H54 (cell line): Measurements from ENCODE around the gene VWA2.

Experiments used
- DNase-seq: peaks from one replicate; pipeline ENCODE4 v3.0.0; 2011; ENCODE audit warnings: low spot score, mixed read lengths; ENCODE audit not compliant: insufficient read length
- FAIRE-seq: peaks from 3 replicates; lab custom pipeline; 2011; peaks lifted over from hg19 to GRCh38; lab: Jason Lieb, UNC
- POLR2A ChIP-seq: IDR thresholded peaks from 2 replicates; pipeline ENCODE4 v1.6.1; 2011; ENCODE audit warnings: low read depth, mild to moderate bottlenecking, low read length

Gene VWA2

DNA sequence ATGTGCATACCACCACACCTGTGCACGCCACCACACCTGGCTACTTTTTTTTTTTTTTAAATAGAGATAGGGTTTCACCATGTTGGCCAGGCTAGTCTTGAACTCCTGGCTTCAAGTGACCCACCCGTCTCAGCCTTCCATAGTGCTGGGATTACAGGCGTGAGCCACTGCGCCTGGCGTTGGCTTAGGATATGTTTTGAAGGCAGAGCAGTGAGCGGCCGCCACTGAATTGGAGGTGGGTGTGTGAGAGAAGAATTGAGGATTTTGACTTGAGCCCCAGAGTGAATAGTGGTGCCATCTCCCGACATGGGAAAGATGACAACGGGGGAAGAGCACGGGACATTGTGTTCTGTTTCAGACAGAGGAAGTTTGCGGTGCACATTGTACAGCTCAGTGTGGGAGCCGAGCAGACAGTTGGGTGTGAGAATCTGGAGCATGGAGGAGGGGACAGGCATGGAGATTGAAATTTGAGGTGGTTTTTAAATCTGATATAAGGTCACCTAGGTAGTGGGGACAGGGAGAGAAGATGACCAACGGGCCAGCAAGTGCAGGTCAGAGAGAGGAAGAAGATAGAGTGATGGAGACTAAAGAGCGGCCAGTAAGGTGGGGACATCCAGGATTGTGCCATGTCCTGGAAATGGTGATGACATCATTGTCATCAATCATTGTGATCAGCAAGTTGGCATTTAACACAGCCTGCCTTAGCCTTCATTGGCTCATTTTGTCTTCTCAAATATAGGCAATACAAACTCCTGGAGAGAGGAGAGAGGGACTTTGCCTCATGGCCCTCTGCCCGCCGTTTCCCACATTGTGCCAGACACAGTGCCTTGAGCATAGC lies 35.8 kb downstream of the VWA2 start:
- TF ChIP-seq POLR2A: no peak
- FAIRE-seq: no peak
- no peak for DNase-seq

DNA sequence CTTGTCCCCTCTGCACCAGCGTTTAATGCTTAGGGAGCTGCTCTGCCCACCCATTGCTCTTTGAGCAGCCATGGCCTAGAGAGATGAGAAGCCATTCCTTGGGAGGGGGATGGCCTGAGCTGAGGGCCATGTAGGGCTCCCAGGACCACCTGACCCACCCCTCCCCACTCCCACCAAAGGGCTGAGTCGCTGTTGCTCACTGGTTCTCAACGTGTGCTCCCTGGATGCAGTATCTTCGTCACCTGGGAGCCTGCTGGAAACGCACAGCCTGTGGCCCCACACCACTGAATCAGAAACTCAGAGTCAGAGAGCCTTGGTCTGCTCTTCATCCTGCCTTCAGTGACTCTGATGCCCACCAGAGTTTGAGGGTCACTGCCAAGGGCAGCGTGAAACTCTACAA lies 37.0 kb downstream of the VWA2 start:
- FAIRE-seq: no peak
- DNase-seq: no peak
- no peak for TF ChIP-seq POLR2A

DNA sequence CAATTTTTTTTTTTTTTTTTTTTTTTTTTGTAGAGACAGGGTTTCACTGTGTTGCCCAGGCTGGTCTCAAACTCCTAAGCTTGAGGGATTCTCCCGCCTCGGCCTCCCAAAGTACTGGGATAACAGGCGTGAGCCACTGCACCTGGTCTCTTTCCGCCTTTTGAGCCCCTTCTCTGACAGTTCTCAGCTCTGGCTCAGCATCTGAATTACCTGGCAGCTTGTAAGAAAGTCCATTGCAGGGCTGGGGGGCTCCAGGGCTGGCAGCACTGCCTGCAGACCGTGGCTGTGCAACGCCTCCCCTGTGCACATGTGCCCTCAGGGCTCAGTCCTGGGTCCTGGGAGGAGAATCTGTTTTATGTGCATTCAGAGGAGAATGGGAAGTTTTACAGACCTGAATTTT lies 37.6 kb downstream of the VWA2 start:
- no peak for TF ChIP-seq POLR2A
- DNase-seq: no peak
- no peak for FAIRE-seq

DNA sequence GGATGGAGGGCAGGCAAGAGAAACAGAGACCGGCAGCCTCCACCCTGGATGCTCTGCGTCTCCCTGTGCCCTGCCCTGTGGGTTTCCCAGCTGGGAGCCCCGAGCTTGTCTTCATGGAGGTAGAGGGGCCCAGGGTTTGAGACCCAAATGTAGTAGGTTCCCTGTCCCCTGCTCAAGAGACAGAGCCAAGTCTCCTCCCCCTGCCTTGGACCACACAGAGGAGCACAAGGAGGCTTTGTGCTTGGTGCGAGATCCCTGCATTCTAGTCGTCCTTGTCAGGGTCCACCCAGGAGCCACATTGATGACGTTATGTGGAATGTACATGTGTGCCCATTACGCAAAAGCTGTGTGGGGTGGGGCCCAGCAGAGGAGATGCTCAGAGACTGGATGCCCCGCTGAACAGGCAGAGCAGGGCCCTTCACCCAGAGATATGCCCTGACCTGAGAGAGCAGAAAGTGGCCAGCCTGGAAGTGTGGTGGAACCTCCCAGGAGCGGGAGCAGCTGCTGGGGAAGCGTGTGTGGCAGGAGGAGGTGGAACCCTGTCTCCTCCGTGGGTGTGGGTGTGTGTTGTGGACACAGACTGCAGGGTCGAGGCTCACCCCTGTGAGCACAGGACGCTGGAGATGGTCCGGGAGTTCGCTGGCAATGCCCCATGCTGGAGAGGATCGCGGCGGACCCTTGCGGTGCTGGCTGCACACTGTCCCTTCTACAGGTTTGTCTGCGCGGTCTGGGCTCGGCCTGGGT lies 39.3 kb downstream of the VWA2 start:
- FAIRE-seq (no peak), DNase-seq (no peak)
- TF ChIP-seq POLR2A: no peak

DNA sequence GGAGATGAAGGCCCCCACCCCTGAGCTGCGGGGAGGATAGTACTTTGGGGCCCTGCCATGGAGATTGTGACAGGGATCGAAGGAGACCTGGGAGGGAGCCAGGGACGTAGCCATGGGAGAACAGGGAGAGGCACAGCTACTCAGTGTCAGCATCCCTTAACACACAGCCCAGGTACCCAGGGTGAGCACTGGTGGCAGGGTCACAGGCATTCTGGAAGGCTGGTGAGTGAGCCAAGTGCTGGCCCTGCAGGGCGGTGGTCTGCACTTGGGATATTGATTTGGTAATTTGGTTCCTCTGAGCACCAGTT lies 39.8 kb downstream of the VWA2 start:
- DNase-seq: no peak
- no peak for TF ChIP-seq POLR2A

DNA sequence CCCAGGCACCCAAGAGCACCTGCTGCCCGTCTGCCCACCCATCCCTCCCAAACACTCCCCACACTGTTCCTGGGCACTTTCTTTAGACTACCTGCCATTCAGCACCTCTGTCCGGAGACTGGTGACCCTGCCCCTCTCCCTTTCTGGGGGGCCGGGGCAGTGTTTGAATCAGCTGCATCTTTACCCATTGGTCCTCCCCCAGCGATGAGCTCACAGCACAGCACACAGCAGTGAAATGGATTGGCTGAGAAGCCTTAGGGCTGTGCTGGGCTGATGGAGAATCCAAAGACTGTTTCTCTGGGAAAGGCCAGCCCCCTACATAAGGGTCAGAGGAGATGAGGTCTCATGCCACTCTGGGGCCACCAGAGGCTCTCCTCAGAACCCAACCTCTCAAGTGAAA lies 40.2 kb downstream of the VWA2 start:
- DNase-seq (no peak), FAIRE-seq (no peak)
- TF ChIP-seq POLR2A: no peak

More for the DNA sequence above, 39.8 kb downstream of the VWA2 start:
- FAIRE-seq: no peak

DNA sequence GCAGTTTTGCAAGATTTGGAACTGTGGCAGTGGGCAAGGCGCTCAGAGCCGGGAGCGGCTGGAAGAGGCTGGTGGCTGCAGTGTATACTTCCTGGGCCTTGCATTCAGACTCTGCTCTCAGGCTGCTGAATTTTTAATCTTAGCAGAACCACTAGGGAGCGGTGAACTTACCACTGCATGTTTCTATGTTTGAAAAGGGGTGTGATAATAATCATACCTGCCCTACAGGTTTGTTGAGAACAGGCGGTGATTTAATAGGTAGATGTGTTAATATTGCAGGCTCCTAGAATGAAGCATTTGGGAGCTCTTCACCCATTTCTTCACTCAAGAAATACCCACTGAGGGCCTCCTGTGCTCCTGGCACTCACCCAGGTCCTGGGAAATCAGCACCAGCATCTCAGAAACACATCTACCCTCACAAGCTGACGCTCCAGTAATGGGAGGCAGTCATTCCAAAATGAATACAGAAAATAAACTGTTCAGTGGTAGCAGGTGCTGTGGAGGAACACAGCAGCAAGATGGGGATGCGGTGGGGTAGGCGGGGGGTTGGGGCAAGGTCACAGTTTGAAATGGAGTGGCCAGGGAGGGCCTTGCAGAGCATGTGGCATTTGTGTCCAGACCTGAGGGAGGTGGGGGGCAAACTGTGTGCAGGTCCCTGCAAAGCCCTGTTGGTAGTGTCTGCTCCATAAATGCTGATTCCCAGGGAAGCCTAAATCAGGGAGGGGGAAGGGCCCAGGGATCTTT lies 41.0 kb downstream of the VWA2 start:
- no peak for FAIRE-seq
- TF ChIP-seq POLR2A: no peak
- DNase-seq: no peak

DNA sequence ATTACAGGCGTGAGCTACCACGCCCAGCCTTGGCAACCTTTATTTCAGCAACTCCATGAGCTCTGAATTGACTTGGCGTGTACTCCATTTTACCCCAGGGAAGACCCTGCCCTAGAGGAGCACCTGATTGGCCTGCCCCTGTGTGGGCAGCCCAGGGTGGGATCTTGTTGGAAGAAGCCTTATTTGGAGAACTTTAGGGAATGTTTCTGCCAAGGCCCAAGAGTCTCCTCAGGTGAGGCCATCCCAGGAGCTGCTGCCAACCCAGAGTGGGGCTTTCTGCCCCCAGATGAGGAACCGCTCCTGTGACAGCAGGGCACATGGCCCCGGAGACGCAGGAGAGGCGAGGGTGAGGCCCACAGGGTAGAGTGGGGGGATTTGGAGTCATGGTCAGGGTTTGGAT lies 42.0 kb downstream of the VWA2 start:
- no peak for DNase-seq
- no peak for TF ChIP-seq POLR2A
- FAIRE-seq: no peak

DNA sequence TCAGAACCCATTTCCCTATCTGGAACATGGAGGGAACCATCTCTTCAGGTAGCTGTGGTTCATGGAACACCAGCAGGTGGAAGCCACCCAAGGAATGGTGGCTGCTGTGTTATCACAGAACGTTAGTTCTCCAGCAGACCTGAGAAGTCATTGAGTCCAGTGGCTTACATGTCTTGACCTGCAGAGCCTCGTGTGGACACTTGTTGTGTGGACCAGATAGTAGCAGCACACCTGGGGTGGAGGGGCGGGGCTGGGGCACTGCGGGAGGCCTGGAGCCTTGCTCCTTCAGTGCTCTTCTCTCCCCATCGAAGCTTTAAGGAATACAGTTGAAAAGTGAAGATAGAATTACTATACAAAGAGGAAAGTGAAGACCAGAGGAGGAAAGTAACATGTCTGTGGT lies 42.4 kb downstream of the VWA2 start:
- no peak for DNase-seq
- FAIRE-seq: no peak
- no peak for TF ChIP-seq POLR2A

DNA sequence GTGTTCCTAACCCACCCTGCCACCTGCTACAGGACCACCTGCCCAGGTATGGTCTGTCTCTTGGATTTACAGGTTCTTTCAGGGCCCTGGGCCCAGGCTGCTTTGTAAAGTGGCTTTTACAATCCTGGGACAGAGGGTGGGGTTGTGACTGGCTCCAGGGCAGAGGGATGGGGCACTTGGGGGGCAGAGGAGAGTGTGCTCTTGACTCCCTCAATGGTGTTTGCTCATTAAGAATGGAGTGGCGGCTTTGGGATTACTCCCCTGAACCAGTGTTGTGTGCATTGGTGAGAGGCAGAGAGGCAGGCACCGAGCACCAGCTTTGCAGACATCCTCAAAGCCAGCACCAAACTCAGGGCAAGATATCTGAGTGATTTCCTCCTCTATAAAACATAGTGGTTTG lies 43.5 kb downstream of the VWA2 start:
- no peak for FAIRE-seq
- TF ChIP-seq POLR2A: no peak
- DNase-seq: no peak

DNA sequence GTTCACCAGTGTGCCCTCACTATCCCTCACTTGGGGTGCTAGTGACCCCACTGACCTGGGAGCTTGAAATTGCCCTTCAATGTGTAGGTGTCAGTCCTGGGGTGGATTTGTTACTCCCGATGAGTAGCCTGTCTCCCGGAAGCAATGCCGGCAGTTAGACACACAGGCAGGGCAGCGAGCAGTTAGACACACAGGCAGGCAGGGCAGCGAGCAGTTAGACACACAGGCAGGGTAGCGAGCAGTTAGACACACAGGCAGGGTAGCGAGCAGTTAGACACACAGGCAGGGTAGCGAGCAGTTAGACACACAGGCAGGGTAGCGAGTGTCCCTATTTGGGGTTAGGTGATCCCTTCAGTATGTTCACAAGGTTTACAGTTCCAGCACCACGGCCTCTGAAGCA lies 44.0 kb downstream of the VWA2 start:
- FAIRE-seq: no peak
- no peak for DNase-seq
- TF ChIP-seq POLR2A: no peak

DNA sequence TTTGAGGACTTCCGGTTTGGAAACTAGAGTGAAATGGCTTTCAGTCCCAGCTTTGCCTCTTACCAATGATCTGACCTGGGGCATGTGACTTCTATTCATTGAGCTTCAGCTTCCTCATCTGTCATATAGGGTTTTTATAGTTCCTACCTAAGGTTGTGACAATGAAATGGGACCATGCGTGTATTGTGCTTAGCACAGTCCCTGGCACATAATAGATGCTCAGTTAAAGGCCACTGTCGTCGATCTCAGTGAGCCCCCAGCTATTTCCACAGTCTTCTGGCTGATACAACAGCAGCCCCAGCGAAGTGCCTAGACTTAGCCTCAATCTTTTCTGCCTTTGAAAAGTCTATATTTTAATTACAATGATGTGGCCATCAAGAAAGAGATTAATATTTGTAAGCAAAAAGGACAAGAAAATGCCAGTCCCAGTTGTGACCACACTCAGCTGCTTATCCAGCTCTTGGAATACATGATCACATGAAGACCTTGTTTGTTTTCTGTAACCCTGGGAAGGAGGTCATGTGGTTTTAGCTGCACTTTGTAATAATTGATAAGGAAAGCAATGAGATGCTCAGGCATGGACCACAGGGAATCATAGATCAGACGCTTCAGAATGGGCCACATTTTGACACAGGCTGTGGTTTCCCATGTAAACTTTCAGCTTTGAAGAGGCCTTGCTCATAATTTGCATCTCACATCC lies 44.6 kb downstream of the VWA2 start:
- DNase-seq: no peak
- FAIRE-seq: no peak
- no peak for TF ChIP-seq POLR2A

DNA sequence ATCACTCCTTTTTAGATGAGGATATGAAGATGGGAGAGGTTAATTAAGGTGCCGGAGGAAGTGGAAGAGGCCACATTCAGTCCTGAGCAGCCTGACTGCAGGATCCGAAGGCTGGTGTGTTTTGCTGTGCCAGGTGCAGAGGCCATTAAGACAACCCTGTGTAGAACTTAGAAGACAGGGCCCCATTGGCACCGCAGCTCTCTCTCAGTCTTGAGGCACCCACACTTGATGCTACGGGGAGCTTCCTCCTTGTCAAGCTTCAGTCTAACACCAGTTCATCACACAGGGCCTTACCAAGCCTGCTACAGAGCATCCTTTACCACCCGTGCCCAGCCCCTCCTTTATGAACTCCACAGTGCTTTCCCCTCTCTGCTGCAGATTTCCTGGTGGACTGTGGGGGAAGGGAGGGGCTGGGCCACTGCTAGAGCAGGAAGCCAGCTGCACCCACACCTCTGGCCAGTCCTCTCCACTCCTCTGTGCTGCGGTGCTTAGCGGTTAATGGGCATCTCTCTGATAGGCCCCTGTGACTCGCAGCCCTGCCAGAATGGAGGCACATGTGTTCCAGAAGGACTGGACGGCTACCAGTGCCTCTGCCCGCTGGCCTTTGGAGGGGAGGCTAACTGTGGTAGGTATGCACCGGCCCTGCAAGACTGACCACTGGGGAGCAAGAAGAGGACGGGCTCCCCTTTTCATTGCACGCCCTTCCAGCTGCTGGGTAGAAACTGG lies 45.5 kb downstream of the VWA2 start:
- no peak for FAIRE-seq
- no peak for DNase-seq
- TF ChIP-seq POLR2A: no peak
